T-helper 1 cell (primary cell): Measurements from ENCODE around the gene MITD1.
"Not testable (repeated sequence)": the region's sequence is repeated elsewhere in the genome, so short reads cannot be mapped to it uniquely, and the experiment has no call there.

Source experiments
- DNase-seq, 5 donors: peaks; one replicate each; pipeline ENCODE4 v3.0.0-alpha.2; 2012 to 2020

MITD1 gene

GRCh38 chr2:99154643-99155536, 26.0 kb downstream of the MITD1 start, which contains the start of the genes LIPT1 and TSGA10:
TSS of gene LIPT1 (plus strand) at chr2:99154967. CDS start at chr2:99161958, 6,991 bp downstream.
TSS of gene TSGA10 (minus strand) at chr2:99154942. CDS start at chr2:99109439, 45,503 bp downstream.
- peak; percentile 80 to 95 (median 90) for DNase-seq

DNA sequence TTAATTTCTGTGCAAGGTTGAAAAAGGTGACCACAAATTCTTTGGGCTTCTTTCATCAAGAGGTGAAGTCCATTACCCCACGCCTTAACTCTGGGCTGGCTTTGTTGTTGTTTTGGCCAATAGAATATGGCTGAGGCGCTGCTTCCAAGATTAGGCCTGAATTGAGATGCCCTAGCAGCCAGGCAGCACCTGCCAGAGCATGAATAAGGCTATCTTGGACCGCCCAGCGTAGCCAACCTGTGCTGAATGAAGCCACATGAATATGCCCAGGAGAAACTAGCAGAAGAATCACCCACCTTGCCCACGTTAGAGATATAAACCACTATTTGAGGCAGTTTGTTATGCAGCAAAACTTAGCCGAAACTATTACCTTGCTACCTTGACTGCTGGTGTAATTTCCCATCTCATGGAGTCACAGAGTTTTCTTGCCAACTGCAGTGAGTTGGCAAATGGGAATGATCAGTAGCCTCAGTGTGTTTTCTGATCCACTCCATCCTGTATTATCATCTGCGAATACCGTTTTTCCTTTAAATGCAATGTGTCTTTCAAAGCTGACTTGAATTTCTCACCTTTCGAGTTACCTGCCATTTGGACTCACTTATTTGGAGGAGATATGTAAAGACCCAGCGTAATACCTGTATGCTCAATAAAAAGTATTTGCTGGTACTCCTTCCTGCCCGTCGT, 26.8 kb downstream of the MITD1 start:
- no peak for DNase-seq

DNA sequence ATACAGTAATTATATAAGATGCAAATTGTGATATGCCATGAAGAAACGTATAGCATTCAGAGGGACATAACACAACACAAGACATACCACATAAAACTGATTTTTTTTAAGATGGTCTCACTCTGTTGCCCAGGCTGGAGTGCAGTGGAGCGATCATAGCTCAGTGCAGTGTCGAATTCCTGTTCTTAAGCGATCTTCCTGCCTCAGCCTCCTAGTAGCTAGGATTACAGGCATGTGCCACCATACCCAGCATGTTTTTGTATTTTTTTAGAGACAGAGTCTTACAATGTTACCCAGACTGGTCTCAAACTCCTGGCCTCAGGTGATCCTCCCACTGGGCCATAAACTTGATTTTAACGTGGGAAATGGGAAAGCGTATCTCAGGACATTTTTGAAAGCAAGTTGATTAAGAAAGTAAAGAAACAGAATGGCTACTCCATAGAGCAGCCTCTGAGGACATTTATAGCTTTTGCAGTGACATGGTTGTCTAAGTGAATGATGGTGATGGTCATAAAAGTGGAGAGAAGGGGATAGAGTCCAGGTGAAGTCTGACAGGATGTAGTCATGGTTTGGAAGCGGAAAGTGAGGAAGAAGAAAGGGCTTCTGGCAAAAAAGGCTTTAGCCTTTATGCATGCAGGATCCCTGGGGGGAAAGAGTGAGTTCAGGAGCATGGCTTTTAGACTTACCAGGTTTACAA, 28.5 kb downstream of the MITD1 start:
- DNase-seq, result no peak

DNA sequence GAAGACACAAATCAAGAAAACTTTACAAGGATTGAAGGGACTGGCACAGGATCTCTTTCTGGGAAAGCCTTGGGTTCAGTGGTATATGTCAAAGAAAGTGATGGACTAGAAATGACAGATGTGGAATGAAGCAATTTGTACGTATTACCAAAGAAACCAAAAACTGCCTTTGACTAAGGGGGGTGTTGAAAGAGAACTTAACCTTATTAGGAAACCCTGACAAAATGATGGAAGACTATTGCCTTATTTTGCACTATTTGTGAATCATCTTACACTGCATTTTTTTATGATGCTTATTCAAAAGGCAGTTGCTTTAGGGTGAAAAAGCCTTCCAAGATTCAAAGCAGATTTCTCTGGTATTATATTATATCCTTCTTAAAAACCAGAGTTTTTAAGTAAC, 30.2 kb downstream of the MITD1 start:
- DNase-seq, result no peak

GRCh38 chr2:99141110-99142108, 39.4 kb downstream of the MITD1 start, which contains the start of gene C2orf15:
TSS of gene C2orf15 (plus strand) at chr2:99141707. CDS start at chr2:99150559, 8,852 bp downstream.
- DNase-seq, result peak; percentile 94 to 97 (median 96)

DNA sequence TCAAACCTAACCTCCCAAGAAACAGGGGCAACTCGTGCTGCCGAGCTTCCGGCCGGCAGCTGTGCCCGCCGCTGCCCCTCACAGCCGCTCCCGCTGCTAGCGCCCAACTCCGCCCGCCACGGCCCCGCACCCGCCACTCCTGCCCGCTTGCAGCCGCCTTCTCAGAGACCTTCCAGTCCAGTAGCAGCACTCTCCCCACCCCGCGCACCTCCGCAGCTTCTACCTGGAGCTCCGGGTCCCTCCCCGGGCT, 40.1 kb downstream of the MITD1 start:
- DNase-seq, result no peak

GRCh38 chr2:99140056-99140859, 40.6 kb downstream of the MITD1 start:
- no peak for DNase-seq

GRCh38 chr2:99139003-99139402, 41.9 kb downstream of the MITD1 start:
- DNase-seq, result no peak

DNA sequence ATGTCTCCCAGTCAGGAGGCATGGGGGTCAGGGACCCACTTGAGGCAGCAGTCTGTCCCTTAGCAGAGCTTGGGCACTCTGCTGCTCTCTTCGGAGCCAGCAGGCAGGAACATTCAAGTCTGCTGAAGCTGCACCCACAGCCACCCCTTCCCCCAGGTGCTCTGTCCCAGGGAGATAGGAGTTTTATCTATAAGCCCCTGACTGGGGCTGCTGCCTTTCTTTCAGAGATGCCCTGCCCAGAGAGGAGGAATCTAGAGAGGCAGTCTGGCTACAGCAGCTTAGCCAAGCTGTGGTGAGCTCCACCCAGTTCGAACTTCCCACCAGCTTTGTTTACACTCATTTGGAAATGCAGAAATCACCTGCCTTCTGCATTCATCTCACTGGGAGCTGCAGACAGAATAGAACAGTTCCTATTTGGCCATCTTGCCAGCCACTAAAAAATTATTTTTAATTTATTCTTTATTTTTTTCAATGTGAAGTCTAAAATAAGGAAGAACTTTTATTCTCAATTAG, 45.8 kb downstream of the MITD1 start:
- DNase-seq, result not testable (repeated sequence)

- DNase-seq, result no peak
Observed at GRCh38 chr2:99127981-99128380, 52.9 kb downstream of the MITD1 start.
